NCI-H2227 (cell line): ENCODE measurements around the gene DNER.
"Not testable (repeated sequence)": the region's sequence is repeated elsewhere in the genome, so short reads cannot be mapped to it uniquely, and the experiment has no call there.

Source experiments
- DNase-seq: peaks from one replicate; lab custom pipeline; 2025; ENCODE audit not compliant: unreplicated experiment; lab: John Stamatoyannopoulos, UW

Gene DNER

GRCh38 chr2:229511524-229511923 is 202.8 kb downstream of the DNER start:
- DNase-seq: no peak

- DNase-seq: not testable (repeated sequence)
Measured at GRCh38 chr2:229506699-229507098, 207.7 kb downstream of the DNER start.

- DNase-seq: no peak
Measured at GRCh38 chr2:229501051-229501794, 213.1 kb downstream of the DNER start.

- DNase-seq: no peak
Measured at GRCh38 chr2:229492034-229492433, 222.3 kb downstream of the DNER start.

GRCh38 chr2:229490167-229490566 is 224.2 kb downstream of the DNER start:
- DNase-seq: no peak

GRCh38 chr2:229489016-229489415 is 225.3 kb downstream of the DNER start:
- no peak for DNase-seq

- no peak for DNase-seq
Measured at GRCh38 chr2:229488232-229488631, 226.1 kb downstream of the DNER start.

- DNase-seq: no peak
Measured at GRCh38 chr2:229486673-229487072, 227.7 kb downstream of the DNER start.

GRCh38 chr2:229485857-229486256 is 228.5 kb downstream of the DNER start:
- DNase-seq: no peak

GRCh38 chr2:229477269-229477755 is 237.0 kb downstream of the DNER start:
- no peak for DNase-seq

GRCh38 chr2:229475778-229476177 is 238.6 kb downstream of the DNER start:
- no peak for DNase-seq

GRCh38 chr2:229474125-229474524 is 240.2 kb downstream of the DNER start:
- DNase-seq: no peak

- no peak for DNase-seq
Measured at GRCh38 chr2:229470781-229471180, 243.6 kb downstream of the DNER start.

- no peak for DNase-seq
Measured at GRCh38 chr2:229467783-229468182, 246.6 kb downstream of the DNER start.

GRCh38 chr2:229463841-229464346 is 250.5 kb downstream of the DNER start:
- no peak for DNase-seq

GRCh38 chr2:229462112-229462511 is 252.2 kb downstream of the DNER start:
- DNase-seq: no peak

GRCh38 chr2:229456091-229456490 is 258.3 kb downstream of the DNER start:
- no peak for DNase-seq

- DNase-seq: no peak
Measured at GRCh38 chr2:229454934-229455631, 259.3 kb downstream of the DNER start.

GRCh38 chr2:229453230-229453629 is 261.1 kb downstream of the DNER start:
- no peak for DNase-seq

- DNase-seq: no peak
Measured at GRCh38 chr2:229451852-229452251, 262.5 kb downstream of the DNER start.

GRCh38 chr2:229447227-229447626 is 267.1 kb downstream of the DNER start:
- no peak for DNase-seq

GRCh38 chr2:229446350-229446749 is 268.0 kb downstream of the DNER start:
- no peak for DNase-seq
